BJ (cell line): ENCODE measurements around the gene KCNA5. TPM values are rescaled to one million over a fixed set of nuclear protein-coding genes. Genes with fewer than 3 reads are reported as not detected.

Experiments
- CTCF ChIA-PET: fragments of 350-600 bp; formaldehyde crosslinking; extraction: SDS; loops from one replicate; lab custom pipeline; 2021; ENCODE audit warnings: antibody characterized with exemption, inconsistent platforms; lab: Yijun Ruan, JAX
- POLR2A ChIA-PET: fragments of 300-600 bp; sonication (Branson Sonifier 250); formaldehyde crosslinking; extraction: SDS; loops from one replicate; lab custom pipeline; 2021; ENCODE audit warnings: antibody characterized with exemption; lab: Charles Lee
- DNase-seq: peaks from one replicate; pipeline ENCODE4 v3.0.0-alpha.2; 2011; ENCODE audit warnings: low read depth
- H3K27me3 ChIP-seq: 2 replicates; pipeline ENCODE4 v1.6.0; 2011; ENCODE audit warnings: low read length; ENCODE audit not compliant: control insufficient read depth, insufficient read depth
- H3K36me3 ChIP-seq: 2 replicates; pipeline ENCODE4 v1.5.1; 2011; ENCODE audit warnings: low read length; ENCODE audit not compliant: control insufficient read depth, insufficient read depth
- H3K4me3 ChIP-seq: 2 replicates; pipeline ENCODE4 v1.5.1; 2011; ENCODE audit warnings: low read depth, mild to moderate bottlenecking, control low read depth, low read length
- polyA minus RNA-seq: library from RNA; depleted of rRNA, polyadenylated mRNA; stranded (reverse); fragments of >200 nt; gene quantifications from 2 replicates; pipeline ENCODE4 v1.2.3, GENCODE V29; 2011; rRNA and poly(A)+ RNA removed
- polyA plus RNA-seq: library from polyadenylated mRNA; depleted of rRNA; stranded (reverse); fragments of >200 nt; gene quantifications from 2 replicates; pipeline ENCODE4 v1.2.3, GENCODE V29; 2011; rRNA removed
- TF ChIP-seq, protein P1 (sequence below): IDR thresholded peaks from 2 replicates; pipeline ENCODE4 v1.5.1; 2011; ENCODE audit warnings: low read depth, mild to moderate bottlenecking, control low read depth, inconsistent platforms, low read length, moderate library complexity; ENCODE audit not compliant: insufficient read depth

KCNA5 gene
- not detected in 2 replicates for polyA plus RNA-seq
- not detected in 2 replicates for polyA minus RNA-seq

DNA sequence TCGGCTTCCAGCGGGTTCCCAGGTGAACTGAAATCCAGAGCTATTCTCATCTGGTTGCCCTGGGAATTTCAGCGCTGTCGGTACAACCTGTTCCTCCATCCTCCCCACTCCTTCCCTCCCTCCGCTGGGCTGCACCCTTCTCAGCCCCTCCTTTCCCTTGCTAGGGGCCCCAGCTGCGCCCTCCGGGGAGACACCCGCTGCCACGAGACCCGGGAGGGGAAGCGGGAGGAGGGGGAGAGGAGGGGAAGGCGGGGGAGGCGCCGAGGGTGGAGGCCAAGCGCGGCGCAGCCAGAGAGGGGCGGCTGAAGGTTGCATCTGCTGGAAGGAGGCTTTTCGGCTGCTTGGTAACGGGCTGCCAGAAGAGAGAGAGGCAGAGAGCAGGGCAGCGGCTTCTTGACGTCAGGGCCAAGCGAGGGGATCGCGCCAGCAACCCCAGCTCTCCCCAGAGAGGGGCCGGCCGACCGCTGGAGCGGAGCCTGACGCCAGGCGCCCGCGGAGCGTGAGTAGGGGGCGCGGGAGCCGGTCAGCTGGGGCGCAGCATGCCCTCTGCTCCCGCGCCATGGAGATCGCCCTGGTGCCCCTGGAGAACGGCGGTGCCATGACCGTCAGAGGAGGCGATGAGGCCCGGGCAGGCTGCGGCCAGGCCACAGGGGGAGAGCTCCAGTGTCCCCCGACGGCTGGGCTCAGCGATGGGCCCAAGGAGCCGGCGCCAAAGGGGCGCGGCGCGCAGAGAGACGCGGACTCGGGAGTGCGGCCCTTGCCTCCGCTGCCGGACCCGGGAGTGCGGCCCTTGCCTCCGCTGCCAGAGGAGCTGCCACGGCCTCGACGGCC, at the start of gene KCNA5:
KCNA5 (plus strand) TSS at position 291 of the 831 bp plus-strand sequence; CDS start at position 560, 269 bp downstream.
- no peak within 1 kb of the TSS for H3K4me3 ChIP-seq
- H3K36me3 ChIP-seq, result no peaks in the 10 kb centered on the region
- no peak for DNase-seq
- POLR2A ChIA-PET, result no interaction called here
- H3K27me3 ChIP-seq, result peaks cover 19% of the 10 kb centered on the region
- TF ChIP-seq, protein P1, sequence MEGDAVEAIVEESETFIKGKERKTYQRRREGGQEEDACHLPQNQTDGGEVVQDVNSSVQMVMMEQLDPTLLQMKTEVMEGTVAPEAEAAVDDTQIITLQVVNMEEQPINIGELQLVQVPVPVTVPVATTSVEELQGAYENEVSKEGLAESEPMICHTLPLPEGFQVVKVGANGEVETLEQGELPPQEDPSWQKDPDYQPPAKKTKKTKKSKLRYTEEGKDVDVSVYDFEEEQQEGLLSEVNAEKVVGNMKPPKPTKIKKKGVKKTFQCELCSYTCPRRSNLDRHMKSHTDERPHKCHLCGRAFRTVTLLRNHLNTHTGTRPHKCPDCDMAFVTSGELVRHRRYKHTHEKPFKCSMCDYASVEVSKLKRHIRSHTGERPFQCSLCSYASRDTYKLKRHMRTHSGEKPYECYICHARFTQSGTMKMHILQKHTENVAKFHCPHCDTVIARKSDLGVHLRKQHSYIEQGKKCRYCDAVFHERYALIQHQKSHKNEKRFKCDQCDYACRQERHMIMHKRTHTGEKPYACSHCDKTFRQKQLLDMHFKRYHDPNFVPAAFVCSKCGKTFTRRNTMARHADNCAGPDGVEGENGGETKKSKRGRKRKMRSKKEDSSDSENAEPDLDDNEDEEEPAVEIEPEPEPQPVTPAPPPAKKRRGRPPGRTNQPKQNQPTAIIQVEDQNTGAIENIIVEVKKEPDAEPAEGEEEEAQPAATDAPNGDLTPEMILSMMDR, result no peak
- CTCF ChIA-PET, result interaction anchor here (0.5 to 0.6 kb wide), 2 partner anchors 12 to 742 kb away, joined by 3 read pairs; no protein-coding TSS in a partner anchor

DNA sequence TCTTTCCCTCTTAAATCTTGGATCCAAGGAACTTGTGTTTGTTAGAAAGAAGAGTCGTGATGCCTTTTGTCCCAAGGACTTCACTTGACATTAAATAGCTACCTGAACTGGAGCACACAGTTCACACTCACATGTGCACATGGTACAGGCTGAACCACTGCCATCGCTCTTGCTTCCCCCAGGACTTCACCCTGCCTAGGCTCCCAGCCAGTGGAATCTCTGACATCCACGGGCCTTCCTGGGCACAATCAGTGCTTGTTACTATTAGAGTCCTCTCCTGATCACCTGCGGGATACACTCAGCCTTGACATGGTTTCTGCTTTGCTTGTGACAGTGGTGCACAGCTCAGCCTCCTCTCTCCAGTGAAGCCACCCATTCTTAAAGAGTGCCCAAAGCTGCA, 49.1 kb upstream of the KCNA5 start:
- Histone ChIP-seq H3K36me3 (no peaks in the 10 kb centered on the region), H3K4me3 (no peak overlapping the region), H3K27me3 (peaks cover 8% of the 10 kb centered on the region)
- POLR2A ChIA-PET, result no interaction called here
- CTCF ChIA-PET, result interaction anchor here (1.1 to 14.1 kb wide), 4 partner anchors 9 to 144 kb away, joined by 3 to 241 read pairs (median 4); no protein-coding TSS in a partner anchor
- TF ChIP-seq, protein P1, result no peak
- no peak for DNase-seq

DNA sequence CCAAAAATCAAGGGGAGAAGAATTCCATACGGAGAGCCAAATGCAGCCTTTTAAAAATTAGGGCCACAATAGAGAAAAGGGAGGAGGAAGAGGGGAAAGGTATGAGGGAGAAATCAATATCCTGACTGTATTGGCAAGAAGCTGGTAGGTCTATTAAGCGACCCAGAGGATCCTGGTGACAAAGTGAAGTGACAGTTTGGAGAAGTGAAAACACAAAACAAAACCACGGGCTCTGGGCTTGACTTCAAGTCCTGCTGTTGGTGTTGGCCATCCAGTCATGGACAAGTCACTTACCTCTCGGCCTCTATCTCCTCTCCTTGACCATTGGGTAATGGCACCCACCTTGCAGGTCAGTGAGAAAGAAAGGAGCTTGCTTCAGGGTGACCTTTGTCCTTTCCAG, 47.0 kb upstream of the KCNA5 start:
- no peaks in the 10 kb centered on the region for H3K36me3 ChIP-seq
- no peak for DNase-seq
- TF ChIP-seq, protein P1, result no peak
- no peak overlapping the region for H3K4me3 ChIP-seq
- ChIA-PET POLR2A (no interaction called here), CTCF (interaction anchor here (14.1 kb wide), 1 partner anchor 139 kb away, joined by 241 read pairs; no protein-coding TSS in a partner anchor)
- peaks cover 3% of the 10 kb centered on the region for H3K27me3 ChIP-seq

DNA sequence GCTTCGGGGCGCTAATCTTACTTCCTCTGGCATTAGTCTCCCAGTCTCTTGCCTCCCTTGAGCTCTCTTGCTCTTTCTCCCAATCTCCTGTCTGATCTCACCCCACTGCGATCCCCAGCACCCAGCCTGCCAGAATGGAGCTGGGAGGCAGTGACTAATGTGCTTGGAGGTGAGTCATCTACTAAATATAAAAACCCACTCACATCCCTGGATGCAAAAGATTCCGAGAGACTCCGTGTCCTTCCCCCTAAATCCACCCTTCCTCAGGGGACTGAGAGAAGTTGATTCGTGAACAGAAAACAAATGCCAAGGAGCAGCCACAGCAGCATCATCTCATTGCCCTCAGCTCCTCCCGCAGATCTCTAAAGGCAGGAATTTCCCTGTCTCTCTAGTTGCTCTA, 45.7 kb upstream of the KCNA5 start:
- H3K27me3 ChIP-seq, result peaks cover 3% of the 10 kb centered on the region
- CTCF ChIA-PET, result interaction anchor here (0.7 to 14.1 kb wide), 4 partner anchors 113 to 149 kb away, joined by 3 to 241 read pairs (median 3); no protein-coding TSS in a partner anchor
- no peak overlapping the region for H3K4me3 ChIP-seq
- peak; percentile 75 for DNase-seq
- TF ChIP-seq, protein P1, result no peak
- POLR2A ChIA-PET, result no interaction called here
- no peaks in the 10 kb centered on the region for H3K36me3 ChIP-seq

DNA sequence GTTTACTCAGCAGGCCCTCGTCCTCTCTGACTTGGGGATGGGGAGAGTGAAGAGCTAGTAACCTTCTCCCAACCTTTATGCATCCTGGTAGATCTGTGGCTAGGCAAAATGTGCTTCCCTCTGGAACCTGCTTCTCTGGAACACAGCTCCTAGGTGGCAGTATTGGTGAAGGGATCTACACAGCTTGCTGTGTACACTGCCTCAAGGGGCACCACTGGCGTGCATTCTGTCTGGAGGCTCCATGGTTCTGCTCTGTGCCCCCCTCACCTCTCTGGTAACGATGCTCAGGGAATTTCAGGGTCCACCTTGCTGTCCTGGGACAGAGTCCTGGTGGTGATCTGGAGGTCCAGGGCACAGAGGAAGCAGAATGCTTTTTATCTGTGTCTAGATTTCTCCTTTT, 43.5 kb upstream of the KCNA5 start:
- DNase-seq, result no peak

More for the DNA sequence above, 43.5 kb upstream of the KCNA5 start:
- POLR2A ChIA-PET, result no interaction called here
- peaks cover 3% of the 10 kb centered on the region; the same call in 1 of the 2 replicates for H3K27me3 ChIP-seq
- CTCF ChIA-PET, result interaction anchor here (0.9 to 14.1 kb wide), 5 partner anchors 12 to 153 kb away, joined by 3 to 241 read pairs (median 3); no protein-coding TSS in a partner anchor
- TF ChIP-seq, protein P1, result no peak
- no peak overlapping the region for H3K4me3 ChIP-seq
- H3K36me3 ChIP-seq, result no peaks in the 10 kb centered on the region
